Activated naive CD8-positive, alpha-beta T cell treated with anti-CD3 and anti-CD28 coated beads, Interleukin-2, amount 50 U/mL, for 16 hours (primary cell): Measurements from ENCODE around the gene TBCD.
"Not testable (repeated sequence)": the region's sequence is repeated elsewhere in the genome, so short reads cannot be mapped to it uniquely, and the experiment has no call there.

Experiments
- DNase-seq: peaks from one replicate; pipeline ENCODE4 v3.0.0-alpha.2; 2020; ENCODE audit warnings: low read depth, low spot score

TBCD gene

DNA sequence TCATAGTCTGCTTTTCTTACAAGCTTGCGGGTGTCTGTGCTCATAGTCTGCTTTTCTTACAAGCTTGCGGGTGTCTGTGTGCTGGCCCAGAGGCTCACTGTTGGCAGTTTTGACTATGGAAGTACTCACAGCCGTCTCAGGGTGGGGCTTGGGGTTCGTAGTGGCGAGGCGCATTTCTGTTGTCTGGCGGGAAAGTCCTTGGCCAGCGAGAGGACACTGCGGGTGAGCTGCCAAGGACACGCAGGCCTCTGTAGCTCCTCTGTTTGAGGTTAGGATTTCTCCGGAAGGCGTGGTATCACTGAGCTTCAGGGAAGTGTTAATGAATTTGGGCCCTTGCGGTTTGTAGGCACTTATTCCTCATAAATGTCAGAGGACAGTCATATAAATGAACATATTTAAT, 13.5 kb downstream of the TBCD start:
- no peak for DNase-seq

DNA sequence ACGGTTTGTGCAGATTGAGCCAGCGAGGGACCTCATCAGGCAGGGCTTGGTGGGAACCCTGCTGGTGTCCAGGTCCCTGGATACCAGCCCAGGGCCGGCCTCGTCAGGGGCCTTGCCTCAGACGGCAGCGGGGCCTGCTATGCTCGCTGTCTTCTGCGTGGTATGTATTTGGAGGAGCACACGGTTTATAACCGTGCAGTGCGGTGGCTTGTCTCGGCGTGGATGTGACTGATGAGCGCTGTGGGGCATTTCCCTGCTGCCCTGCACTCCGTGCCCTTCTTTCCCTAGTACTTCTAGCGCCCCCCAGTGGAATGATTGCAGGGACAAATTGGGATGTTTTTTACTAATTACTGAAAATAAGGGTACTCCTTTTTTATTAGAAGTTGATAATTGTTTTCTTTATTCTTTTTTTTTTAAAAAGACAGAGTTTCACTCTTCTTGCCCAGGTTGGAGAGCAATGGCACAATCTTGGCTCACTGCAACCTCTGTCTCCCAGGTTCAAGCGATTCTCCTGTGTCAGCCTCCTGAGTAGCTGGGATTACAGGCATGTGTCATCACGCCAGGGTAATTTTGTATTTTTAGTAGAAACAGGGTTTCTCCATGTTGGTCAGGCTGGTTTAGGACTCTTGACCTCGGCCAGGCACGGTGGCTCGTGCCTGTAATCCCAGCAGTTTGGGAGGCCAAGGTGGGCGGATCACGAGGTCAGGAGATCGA, 15.3 kb downstream of the TBCD start:
- no peak for DNase-seq

GRCh38 chr17:82769041-82769440, 17.2 kb downstream of the TBCD start:
- no peak for DNase-seq

DNA sequence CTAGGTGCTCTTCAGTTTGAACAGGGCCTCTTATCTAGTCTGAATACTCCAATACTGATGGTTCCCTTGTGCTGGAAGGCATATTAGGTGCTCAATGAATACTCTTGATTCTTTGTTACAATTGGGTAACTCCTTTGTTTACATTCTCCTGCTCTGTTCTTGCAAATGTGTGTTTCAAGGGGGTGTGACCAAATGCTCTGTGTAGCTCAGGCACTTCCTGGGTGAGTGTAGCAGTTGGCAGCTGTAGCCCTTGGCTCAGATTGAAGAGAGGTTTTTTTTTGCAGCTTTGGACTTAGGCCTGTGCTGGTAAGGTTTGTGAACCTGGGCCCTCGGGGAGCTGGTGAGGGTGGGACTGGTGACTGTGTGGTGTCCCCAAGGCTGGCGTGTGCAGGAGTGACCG, 20.2 kb downstream of the TBCD start:
- no peak for DNase-seq

DNA sequence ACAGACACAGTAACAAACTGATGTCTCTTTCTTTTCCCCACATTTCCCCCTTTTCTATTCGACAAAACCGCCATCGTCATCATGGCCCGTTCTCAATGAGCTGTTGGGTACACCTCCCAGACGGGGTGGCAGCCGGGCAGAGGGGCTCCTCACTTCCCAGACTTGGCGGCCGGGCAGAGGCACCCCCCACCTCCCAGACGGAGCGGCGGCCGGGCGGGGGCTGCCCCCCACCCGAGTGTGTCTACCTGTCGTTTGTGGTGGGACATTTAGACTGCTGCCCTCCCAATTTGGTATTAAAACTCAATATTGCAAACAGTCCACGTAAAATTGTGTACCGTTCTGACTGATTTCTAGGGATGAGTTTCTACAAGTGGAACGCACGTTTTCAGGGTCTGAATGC, 22.6 kb downstream of the TBCD start:
- DNase-seq = not testable (repeated sequence)

DNA sequence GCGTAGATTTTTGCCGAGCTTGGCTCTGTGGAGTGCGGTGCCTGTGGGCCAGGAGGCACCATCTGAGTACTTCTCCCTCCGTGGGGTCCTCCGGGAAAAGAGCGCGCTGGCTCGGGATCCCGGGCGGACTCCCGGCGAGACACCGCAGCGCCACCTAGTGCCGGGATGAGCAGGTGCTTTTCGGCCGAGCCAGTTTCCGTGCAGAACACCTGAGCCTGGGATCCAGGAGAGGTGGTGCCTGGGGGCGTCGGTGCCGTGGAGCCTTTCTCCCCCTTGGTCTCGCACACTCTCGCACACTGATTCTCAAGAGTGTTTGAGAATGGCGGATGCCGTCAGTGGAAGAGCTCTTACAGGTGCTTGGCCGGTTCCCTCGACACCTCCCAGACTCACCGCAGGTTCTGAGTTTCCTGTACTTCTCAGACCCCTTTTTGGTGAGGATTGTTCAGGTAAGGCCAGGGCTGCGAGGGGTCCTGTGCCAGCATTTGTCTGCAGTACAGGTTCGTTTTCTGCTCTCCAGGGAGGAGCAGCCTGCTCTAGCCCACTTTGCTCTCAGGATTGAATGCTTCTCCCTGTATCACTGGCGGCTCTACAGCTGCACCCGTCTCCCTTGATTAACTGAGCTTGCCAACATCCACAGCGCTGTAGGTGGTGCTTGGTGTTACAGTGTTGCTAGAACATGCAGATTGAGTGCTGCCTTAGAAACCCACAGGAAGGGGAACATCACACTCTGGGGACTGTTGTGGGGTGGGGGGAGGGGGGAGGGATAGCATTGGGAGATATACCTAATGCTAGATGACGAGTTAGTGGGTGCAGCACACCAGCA, 23.3 kb downstream of the TBCD start:
- no peak for DNase-seq

DNA sequence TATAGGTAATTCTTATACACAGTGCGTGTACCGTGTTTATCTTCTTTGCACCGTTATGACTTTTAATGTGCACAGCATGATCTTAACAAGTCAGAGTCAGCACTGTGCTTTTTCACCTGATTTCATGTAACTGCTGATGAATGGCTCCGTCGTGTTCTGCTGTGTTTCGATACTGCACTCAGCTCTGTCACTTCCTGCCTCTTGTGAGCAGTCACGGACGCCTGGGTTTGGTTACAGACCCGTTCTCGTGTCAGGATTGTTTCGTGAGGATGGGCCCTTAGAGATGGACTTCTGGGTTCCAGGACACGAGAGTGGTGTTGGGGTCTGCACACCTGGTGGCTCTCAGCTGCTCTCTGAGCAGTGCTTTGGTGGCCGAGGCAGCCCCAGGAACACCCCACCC, 24.6 kb downstream of the TBCD start:
- DNase-seq = no peak

GRCh38 chr17:82777778-82778375, 26.0 kb downstream of the TBCD start:
- DNase-seq = not testable (repeated sequence)

DNA sequence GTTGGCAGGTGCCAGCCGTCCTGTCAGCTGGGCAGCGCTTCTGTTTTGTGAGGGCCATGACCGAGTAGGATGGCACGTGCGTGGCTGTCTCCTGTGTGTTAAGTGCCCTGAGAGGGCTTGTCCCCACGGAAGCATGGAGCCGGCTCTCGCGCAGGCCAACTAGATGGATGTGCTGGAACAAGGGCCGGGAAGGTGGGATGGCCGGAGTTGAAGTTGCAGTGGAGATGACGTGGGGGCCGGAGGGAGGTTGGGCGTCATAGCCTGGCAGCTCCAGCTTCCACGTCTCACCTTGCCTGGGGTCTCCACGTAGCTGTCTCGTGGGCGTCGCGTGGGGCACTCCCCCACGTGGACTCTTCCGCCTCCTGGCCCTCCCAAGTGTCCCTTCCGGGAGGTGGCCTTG, 27.7 kb downstream of the TBCD start:
- DNase-seq = no peak

DNA sequence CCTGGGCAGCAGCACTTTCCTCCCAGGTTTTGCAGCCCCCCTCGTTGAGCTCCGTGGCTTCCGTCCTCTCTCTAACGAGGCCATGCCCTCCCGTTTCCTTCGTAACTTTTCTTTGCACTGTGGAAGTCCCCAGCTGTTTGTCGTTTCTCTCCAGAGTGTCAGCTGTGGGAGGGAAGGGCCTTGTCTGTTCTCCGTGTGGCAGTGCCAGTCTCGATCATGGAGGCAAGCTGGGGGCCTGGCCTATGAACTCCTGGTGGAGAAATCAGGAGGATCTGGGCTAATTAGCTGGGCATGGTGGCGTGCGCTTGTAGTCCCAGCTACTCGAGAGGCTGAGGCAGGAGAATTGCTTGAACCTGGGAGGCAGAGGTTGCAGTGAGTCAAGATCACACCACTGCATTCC, 28.3 kb downstream of the TBCD start:
- DNase-seq = no peak

- DNase-seq = no peak
Observed at GRCh38 chr17:82780971-82781893, 29.4 kb downstream of the TBCD start.

DNA sequence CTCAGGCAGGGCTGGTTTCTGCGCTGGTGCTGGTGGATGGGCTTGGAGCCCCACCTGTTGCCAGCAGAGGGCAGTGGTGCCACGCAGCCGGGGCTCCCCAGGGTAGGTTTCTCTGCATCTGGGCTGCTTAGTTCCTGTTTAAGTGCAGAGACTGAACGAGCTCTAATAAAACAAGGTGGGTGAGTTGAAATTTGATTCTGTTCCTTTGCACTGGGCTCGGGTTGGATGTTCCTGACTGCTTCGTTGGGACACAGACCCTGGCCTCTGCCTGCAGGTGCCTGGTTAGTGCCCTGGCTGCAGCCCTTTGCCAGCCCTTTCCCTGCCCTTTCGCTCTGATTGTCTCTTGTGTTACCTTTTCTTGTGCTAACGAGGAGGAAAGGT, 30.0 kb downstream of the TBCD start:
- DNase-seq = peak; percentile 64

DNA sequence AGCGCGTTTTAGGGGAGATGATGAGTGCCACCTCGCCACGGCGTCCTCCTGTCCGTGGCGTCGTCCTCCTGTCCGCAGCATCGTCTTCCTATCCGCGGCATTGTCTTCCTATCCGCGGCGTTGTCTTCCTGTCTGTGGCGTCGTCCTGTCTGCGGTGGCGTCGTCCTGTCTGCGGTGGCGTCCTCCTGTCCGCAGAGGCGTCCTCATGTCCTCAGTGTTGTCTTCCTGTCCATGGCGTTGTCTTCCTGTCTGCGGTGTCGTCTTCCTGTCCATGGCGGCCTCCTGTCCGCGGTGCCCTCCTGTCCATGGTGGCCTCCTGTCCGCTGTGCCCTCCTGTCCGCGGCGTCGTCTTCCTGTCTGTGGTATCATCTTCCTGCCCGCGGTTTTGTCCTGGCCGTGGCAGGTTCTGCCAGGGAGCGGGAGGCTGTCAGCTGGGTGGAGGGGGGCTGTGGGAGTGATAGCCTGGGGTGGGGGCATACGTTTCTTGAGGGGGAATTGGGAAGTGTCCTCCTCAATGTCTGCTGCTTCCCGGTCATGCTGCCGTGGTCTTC, 30.9 kb downstream of the TBCD start:
- no peak for DNase-seq

- DNase-seq = no peak
Observed at GRCh38 chr17:82783498-82783897, 31.6 kb downstream of the TBCD start.

DNA sequence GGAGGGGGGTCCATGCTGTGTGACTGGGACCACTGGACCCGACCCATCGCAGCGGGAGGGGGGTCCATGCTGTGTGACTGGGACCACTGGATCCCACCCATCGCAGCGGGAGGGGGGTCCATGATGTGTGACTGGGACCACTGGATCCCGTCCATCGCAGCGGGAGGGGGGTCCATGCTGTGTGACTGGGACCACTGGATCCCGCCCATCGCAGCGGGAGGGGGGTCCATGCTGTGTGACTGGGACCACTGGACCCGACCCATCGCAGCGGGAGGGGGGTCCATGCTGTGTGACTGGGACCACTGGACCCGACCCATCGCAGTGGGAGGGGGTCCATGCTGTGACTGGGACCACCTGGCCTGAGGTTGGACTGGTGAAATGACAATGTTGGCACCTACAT, 33.7 kb downstream of the TBCD start:
- DNase-seq = not testable (repeated sequence)

DNA sequence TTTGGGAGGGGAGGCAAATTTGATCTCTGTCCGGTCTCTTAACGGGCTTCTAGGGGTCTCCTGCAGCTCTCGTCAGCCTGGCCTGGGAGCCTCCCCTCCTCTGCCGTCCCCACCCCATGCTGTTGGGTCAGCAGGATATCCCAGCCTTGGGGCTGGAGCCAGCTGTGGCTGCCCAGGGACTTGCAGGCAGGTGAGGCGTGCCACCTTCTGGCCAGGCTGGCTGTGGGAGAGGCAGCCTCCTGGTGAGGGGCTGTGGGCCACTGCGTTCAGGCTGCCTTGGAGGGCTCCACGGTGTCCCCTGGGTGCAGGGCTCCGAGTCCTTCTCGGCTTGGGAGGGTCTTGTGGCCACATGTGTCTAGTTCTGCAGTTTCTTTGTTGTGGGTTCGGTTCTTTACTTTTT, 34.6 kb downstream of the TBCD start:
- DNase-seq = no peak

DNA sequence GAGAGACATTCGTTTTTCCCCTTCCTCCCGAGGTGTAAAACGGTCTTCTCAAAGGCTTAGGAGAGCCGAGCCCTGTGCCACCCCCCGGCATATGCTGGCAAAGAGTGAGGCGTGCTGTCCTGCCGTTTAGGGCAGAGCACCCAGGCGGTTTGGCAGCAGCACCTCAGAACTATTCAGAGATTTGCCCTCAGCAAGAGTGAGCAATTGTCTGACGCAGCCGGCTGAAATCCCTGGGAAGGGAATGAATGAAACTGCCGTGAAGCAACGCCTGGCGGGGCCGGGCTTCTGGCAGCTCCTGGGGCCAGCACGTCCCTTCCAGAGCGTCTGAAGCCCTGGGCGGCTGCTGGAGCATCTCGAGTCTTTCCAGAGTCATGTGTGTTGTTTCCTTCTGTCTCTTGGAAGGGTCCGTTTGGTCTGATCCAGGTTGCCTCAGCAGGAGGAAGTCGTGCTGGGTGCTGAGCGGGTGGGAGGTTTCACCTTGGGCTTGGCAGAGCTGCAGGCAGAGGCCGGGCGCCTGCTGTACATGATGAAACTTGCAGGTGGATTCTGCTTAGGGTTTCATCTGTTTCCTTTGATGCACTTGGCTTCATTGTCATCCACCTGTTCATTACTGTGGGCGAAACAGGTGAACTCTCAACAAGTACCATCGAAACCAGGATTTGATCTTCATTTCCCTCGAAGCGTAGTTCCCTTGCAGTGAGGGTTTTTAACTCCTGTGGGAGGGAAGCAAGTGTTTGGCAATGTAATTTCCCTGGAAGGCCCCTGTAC, 35.4 kb downstream of the TBCD start:
- no peak for DNase-seq

- no peak for DNase-seq
Observed at GRCh38 chr17:82788206-82789001, 36.5 kb downstream of the TBCD start.

DNA sequence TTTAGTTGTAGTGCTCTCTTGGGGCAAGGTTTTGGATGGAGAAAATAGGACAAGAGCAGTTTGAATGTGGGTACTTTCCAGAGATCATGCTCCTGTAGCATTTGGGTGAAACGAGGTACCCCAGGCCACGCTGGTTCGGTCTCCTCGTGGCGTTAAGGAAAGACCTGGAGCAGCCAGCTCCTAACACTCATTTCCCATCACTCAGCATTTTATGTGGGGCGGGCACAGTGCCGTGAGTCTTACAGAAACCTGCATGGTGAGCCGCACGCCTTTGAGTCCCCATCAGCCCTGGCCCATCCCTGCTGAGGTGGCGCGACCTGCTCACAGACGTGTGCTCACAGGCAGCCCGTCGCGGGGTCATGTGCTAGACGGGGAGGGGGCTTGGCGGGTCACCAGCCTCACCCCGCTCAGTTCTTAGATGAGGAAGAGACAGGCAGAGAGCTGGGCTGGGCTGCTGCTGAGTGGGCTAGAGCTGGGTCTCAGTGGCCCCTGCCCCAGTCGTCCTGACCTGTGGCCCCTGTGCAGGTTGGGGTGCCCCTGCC, 37.3 kb downstream of the TBCD start:
- no peak for DNase-seq

DNA sequence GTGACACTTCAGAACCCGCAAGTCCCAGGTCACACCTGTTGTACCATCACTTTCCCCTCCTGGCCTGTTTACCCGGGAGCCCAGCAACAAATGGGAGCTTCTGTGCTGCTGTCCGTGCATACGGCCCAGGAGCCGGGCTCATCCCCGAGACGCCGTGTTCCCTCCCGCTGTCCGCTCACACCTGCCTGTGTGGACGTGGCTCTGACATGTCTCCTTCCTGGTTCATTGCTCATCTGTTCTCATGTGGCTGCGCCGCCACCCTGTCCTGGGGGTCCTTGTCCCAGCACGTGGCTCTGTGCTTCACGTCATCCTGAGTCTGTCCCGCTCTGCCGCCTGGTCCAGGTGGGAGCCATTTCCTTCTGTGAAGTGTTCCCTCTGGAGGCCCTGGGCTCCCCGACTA, 37.9 kb downstream of the TBCD start:
- DNase-seq = no peak
